B cell (primary cell): ENCODE measurements around the gene ATP5MK. TPM values are rescaled to one million over a fixed set of nuclear protein-coding genes. Genes with fewer than 3 reads are reported as not detected.

Experiments used
- ATAC-seq: fragments of 200-7000 bp; cut with Tn5 transposase; one replicate; pipeline ENCODE4 v1.10.0; 2021; ENCODE audit warnings: low read depth, mild to moderate bottlenecking, moderate number of reproducible peaks, moderate library complexity
- CTCF ChIA-PET: fragments of 350-600 bp; sonication (Branson Sonifier 250); formaldehyde crosslinking; loops from one replicate; lab custom pipeline; 2021; ENCODE audit warnings: antibody characterized with exemption, inconsistent platforms; lab: Charles Lee
- POLR2A ChIA-PET: fragments of 350-600 bp; sonication (Branson Sonifier 250); formaldehyde crosslinking; loops from one replicate; lab custom pipeline; 2021; ENCODE audit warnings: antibody characterized with exemption; lab: Charles Lee
- DNase-seq: peaks from one replicate; pipeline ENCODE4 v3.0.0; 2013
- H2AFZ ChIP-seq: 2 replicates; pipeline ENCODE4 v1.6.1; 2012; ENCODE audit warnings: mild to moderate bottlenecking, low read depth, low read length; ENCODE audit not compliant: insufficient read depth, poor library complexity, severe bottlenecking
- H3K27ac ChIP-seq, 2 donors: 1 replicate in 1 of 2; 2 replicates in 1 of 2; pipeline ENCODE4 v1.5.1; 2012 to 2013; ENCODE audit warnings: low read length in 2 of 2, mild to moderate bottlenecking in 2 of 2, moderate library complexity in 1 of 2
- H3K27me3 ChIP-seq, 4 experiments: fragments of 200-600 bp in 1 of 4; sonication (generic) in 1 of 4; replicated peaks in 1 of 4; 1 replicate in 2 of 4; 2 replicates in 2 of 4; pipeline versions ENCODE4 v1.6.1 to v1.7.0; 2013 to 2016; ENCODE audit warnings: low read length in 3 of 4, mild to moderate bottlenecking in 2 of 4, mixed read lengths in 1 of 4, moderate library complexity in 1 of 4; ENCODE audit not compliant: insufficient read depth in 4 of 4, control insufficient read depth in 3 of 4; ENCODE audit errors: control extremely low read depth in 1 of 4
- H3K36me3 ChIP-seq, 2 experiments: replicated peaks in 1 of 2; 1 replicate in 1 of 2; 2 replicates in 1 of 2; pipeline versions ENCODE4 v1.6.1 to v1.7.1; 2013; ENCODE audit warnings: low read length in 1 of 2; ENCODE audit not compliant: insufficient read depth in 2 of 2, control insufficient read depth in 1 of 2; ENCODE audit errors: control extremely low read depth in 1 of 2, extremely low read depth in 1 of 2
- H3K4me1 ChIP-seq, 2 donors: fragments of 200-600 bp in 1 of 2; sonication (generic) in 1 of 2; 1 replicate in 1 of 2; 2 replicates in 1 of 2; pipeline versions ENCODE4 v1.5.1 to v1.6.1; 2013 to 2017; ENCODE audit warnings: low read length in 2 of 2; ENCODE audit not compliant: control insufficient read depth in 2 of 2, insufficient read depth in 2 of 2
- H3K4me2 ChIP-seq: replicated peaks from 2 replicates; pipeline ENCODE3; 2012; ENCODE audit warnings: mild to moderate bottlenecking, low read depth, low read length; ENCODE audit not compliant: poor library complexity, severe bottlenecking
- H3K4me3 ChIP-seq, 5 experiments: fragments of 200-600 bp in 1 of 5; sonication (generic) in 1 of 5; 1 replicate in 3 of 5; 2 replicates in 2 of 5; pipeline versions ENCODE4 v1.5.1 to v1.7.0; 2011 to 2016; ENCODE audit warnings: low read length in 4 of 5, mild to moderate bottlenecking in 4 of 5, low read depth in 2 of 5, control low read depth in 1 of 5, moderate library complexity in 1 of 5; ENCODE audit not compliant: insufficient read depth in 1 of 5; ENCODE audit errors: control extremely low read depth in 1 of 5, extremely low read depth in 1 of 5
- H3K79me2 ChIP-seq: fragments of 200-600 bp; sonication (generic); one replicate; pipeline ENCODE4 v1.6.0; 2016; ENCODE audit warnings: low read length; ENCODE audit not compliant: control insufficient read depth, insufficient read depth
- H3K9ac ChIP-seq: fragments of 200-600 bp; sonication (generic); 2 replicates; pipeline ENCODE4 v1.6.1; 2017; ENCODE audit warnings: mild to moderate bottlenecking, low read length, moderate library complexity
- H3K9me3 ChIP-seq, 3 donors: one replicate each; pipeline versions ENCODE4 v1.6.1 to v1.7.1; 2013; ENCODE audit warnings: low read length in 2 of 3; ENCODE audit not compliant: control insufficient read depth in 2 of 3, insufficient read depth in 1 of 3; ENCODE audit errors: control extremely low read depth in 1 of 3
- H4K20me1 ChIP-seq: 2 replicates; pipeline ENCODE4 v1.6.0; 2012; ENCODE audit warnings: mild to moderate bottlenecking, low read length; ENCODE audit not compliant: insufficient read depth, control insufficient read depth, poor library complexity, severe bottlenecking
- H3K27ac Mint-ChIP-seq: one replicate; pipeline ENCODE4 v1.8.0; 2021; ENCODE audit warnings: mixed read lengths
- H3K27me3 Mint-ChIP-seq: one replicate; pipeline ENCODE4 v1.8.0; 2021; ENCODE audit warnings: mixed read lengths
- H3K4me1 Mint-ChIP-seq: one replicate; pipeline ENCODE4 v1.8.0; 2021; ENCODE audit warnings: mixed read lengths
- H3K4me3 Mint-ChIP-seq: one replicate; pipeline ENCODE4 v1.8.0; 2021; ENCODE audit warnings: mixed read lengths
- H3K9me3 Mint-ChIP-seq: one replicate; pipeline ENCODE4 v1.8.0; 2022; ENCODE audit warnings: mixed read lengths; ENCODE audit not compliant: insufficient read depth
- EZH2 ChIP-seq: IDR thresholded peaks from 2 replicates; pipeline ENCODE4 v1.6.1; 2012; ENCODE audit warnings: borderline replicate concordance, low read depth, mild to moderate bottlenecking, moderate library complexity, low read length; ENCODE audit not compliant: insufficient read depth, poor library complexity, severe bottlenecking
- whole genome bisulfite sequencing: methylation state at CpG from one replicate; pipeline ENCODE4 v1.1.5; 2013; ENCODE audit warnings: missing lambda C conversion rate; ENCODE audit not compliant: insufficient coverage; 5-methylcytosine and 5-hydroxymethylcytosine counted together
- intact Hi-C: fragments of 100-400 bp; cut with micrococcal nuclease; formaldehyde crosslinking; loops from one replicate; pipeline ENCODE4 v1.10.0; 2022
- polyA plus RNA-seq: library from polyadenylated mRNA; depleted of rRNA; stranded (reverse); fragments of >200 nt; gene quantifications from 2 replicates; pipeline ENCODE4 v1.2.3, GENCODE V29; 2012
- total RNA-seq, 2 donors: library from RNA; stranded (reverse); fragments of 120-200 nt in 1 of 2; gene quantifications; 1 replicate in 1 of 2; 2 replicates in 1 of 2; pipeline versions ENCODE4 v1.2.3 to v1.2.4, GENCODE V29; 2013 to 2022
- TF ChIP-seq, protein P1 (sequence below): fragments of 200-600 bp; IDR thresholded peaks from one replicate; pipeline ENCODE4 v1.8.0; 2022; ENCODE audit warnings: antibody characterized with exemption, mild to moderate bottlenecking

The ATP5MK gene
- total and polyA plus RNA-seq, 2 donors (not counting 1 experiment from before 2014, with no cell fraction given) = 96.6 to 99.9 TPM

DNA sequence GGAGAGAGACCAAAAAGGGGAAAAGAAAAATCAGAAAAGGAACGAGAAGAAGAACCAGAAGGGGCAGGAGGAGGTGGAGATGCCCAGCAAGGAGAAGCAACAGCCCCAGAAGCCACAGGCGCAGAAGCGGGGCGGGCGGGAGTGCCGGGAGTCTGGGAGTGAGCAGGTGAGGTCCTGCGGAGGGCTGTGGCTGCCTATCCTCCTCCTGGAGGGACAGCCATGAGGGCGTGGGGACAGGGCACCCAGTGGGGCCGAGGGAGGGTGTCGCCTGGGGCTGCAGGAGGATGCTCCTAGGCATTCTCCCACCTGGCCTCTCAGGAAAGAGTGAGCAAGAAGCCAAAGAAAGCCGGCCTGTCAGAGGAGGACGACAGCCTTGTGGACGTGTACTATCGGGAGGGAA lies 44.1 kb upstream of the ATP5MK start:
- POLR2A ChIA-PET = no interaction called here
- intact Hi-C loops = no loop called here

DNA sequence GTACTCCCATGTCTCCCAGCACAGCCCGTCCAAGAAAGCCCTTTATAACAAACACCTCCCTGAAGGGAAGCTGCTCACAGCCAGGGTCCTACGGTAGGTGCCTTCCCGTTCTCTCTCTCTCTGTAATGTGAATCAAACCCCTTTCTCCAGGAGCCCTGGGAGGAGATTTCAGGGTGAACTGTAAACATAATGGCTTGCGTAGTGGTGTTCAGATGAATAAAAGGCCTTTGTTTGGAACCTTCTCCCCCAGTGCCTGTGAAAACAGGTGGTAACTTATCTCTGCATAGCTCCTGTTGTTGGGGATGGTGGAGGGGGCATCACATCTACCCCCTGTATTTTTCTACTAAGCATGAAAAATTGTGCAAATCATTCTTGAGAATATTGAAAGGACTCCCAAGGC lies 43.5 kb upstream of the ATP5MK start:
- no peaks in the 10 kb centered on the region for H3K9me3 ChIP-seq
- Mint-ChIP-seq H3K4me3 (no peak overlapping the region), H3K27ac (peak overlapping the region; percentile 46), H3K27me3 (no peaks in the 10 kb centered on the region), H3K9me3 (no peaks in the 10 kb centered on the region), H3K4me1 (no peaks in the 10 kb centered on the region)
- CTCF ChIA-PET = interaction anchor here (1.4 kb wide), 2 partner anchors 46 kb away, joined by 3 to 4 read pairs; no protein-coding TSS in a partner anchor
- intact Hi-C loops = no loop called here
- POLR2A ChIA-PET = no interaction called here
- ATAC-seq (no peak), DNase-seq (no peak)
- WGBS = 100% methylated on average over 1 of the region's 4 CpGs
- no peaks in the 10 kb centered on the region for H3K27me3 ChIP-seq
- H4K20me1 ChIP-seq = no peaks in the 10 kb centered on the region
- no peak overlapping the region for H3K4me3 ChIP-seq
- TF ChIP-seq, protein P1, sequence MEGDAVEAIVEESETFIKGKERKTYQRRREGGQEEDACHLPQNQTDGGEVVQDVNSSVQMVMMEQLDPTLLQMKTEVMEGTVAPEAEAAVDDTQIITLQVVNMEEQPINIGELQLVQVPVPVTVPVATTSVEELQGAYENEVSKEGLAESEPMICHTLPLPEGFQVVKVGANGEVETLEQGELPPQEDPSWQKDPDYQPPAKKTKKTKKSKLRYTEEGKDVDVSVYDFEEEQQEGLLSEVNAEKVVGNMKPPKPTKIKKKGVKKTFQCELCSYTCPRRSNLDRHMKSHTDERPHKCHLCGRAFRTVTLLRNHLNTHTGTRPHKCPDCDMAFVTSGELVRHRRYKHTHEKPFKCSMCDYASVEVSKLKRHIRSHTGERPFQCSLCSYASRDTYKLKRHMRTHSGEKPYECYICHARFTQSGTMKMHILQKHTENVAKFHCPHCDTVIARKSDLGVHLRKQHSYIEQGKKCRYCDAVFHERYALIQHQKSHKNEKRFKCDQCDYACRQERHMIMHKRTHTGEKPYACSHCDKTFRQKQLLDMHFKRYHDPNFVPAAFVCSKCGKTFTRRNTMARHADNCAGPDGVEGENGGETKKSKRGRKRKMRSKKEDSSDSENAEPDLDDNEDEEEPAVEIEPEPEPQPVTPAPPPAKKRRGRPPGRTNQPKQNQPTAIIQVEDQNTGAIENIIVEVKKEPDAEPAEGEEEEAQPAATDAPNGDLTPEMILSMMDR = no peak
- TF ChIP-seq EZH2 = no peak
- no peak overlapping the region for H3K27ac ChIP-seq
- no peak overlapping the region for H3K4me2 ChIP-seq
- no peak overlapping the region for H3K9ac ChIP-seq
- H3K4me1 ChIP-seq = no peaks in the 10 kb centered on the region
- peaks cover 0 to 80% of the 10 kb centered on the region in 2 experiments for H3K36me3 ChIP-seq
- no peaks in the 10 kb centered on the region for H3K79me2 ChIP-seq
- H2AFZ ChIP-seq = no peak overlapping the region

More for the DNA sequence above, 44.1 kb upstream of the ATP5MK start:
- Histone ChIP-seq H3K4me2 (no peak overlapping the region), H3K4me3 (no peak overlapping the region), H3K4me1 (no peaks in the 10 kb centered on the region), H3K79me2 (no peaks in the 10 kb centered on the region), H3K9ac (no peak overlapping the region), H3K27me3 (no peaks in the 10 kb centered on the region), H3K9me3 (no peaks in the 10 kb centered on the region), H3K27ac (no peak overlapping the region), H3K36me3 (peaks cover 0 to 86% of the 10 kb centered on the region in 2 experiments), H4K20me1 (no peaks in the 10 kb centered on the region), H2AFZ (no peak overlapping the region)
- DNase-seq (no peak), ATAC-seq (no peak)
- Mint-ChIP-seq H3K27ac (peak overlapping the region; percentile 16), H3K4me3 (no peak overlapping the region), H3K9me3 (no peaks in the 10 kb centered on the region), H3K27me3 (no peaks in the 10 kb centered on the region), H3K4me1 (no peaks in the 10 kb centered on the region)
- TF ChIP-seq, protein P1 = no peak
- TF ChIP-seq EZH2 = no peak
- CTCF ChIA-PET = interaction anchor here (1.3 to 1.4 kb wide), 2 partner anchors 24 to 45 kb away, joined by 3 to 4 read pairs; no protein-coding TSS in a partner anchor
- 97% methylated on average over 13 of the region's 14 CpGs for WGBS
